Fibroblast of lung (primary cell): ENCODE measurements around the gene ZFAND2A.

ENCODE experiments used
- CTCF ChIP-seq, 2 donors: IDR thresholded peaks in 1 of 2; conservative IDR thresholded peaks in 1 of 2; 1 replicate in 1 of 2; 2 replicates in 1 of 2; pipeline ENCODE4 v1.5.1; 2011 to 2012; ENCODE audit warnings: low read length in 2 of 2, control low read depth in 1 of 2, inconsistent platforms in 1 of 2, low read depth in 1 of 2, mild to moderate bottlenecking in 1 of 2
- EZH2 ChIP-seq: IDR thresholded peaks from 2 replicates; pipeline ENCODE4 v1.5.1; 2012; ENCODE audit warnings: low read length, control low read depth, mild to moderate bottlenecking; ENCODE audit errors: missing control alignments

GRCh38 chr7:1114505-1114904, 45.5 kb downstream of the ZFAND2A start:
- TF ChIP-seq CTCF (conservative IDR thresholded peaks at IDR 0.05 in 1 of 2, IDR thresholded peaks at IDR 0.05 in 1 of 2; ENCODE audit: low read depth in 1 of 2, low read length in 2 of 2), result no peak
- TF ChIP-seq EZH2, result no peak
